ENCODE results near the gene CRYGB.
A peak's percentile ranks its signal among the peaks of the same experiment; 100 is the strongest.

Gene CRYGB

GRCh38 chr2:208146006-208146405, at the start of gene CRYGB:
CRYGB (minus strand) TSS chr2:208146158; CDS start chr2:208146120, 38 bp downstream.
- DNase-seq: no peak

GRCh38 chr2:208195531-208195930, 49.6 kb upstream of the CRYGB start:
- DNase-seq: no peak

- DNase-seq: no peak
These were observed 46.8 kb upstream of the CRYGB start for GRCh38 chr2:208192611-208193236.

- no peak for DNase-seq
These were observed 44.0 kb upstream of the CRYGB start, which contains the start of gene C2orf80 for GRCh38 chr2:208189810-208190503. C2orf80 (minus strand) TSS chr2:208190030; CDS start chr2:208186986, 3,044 bp downstream.

- no peak for DNase-seq
These were observed 43.3 kb upstream of the CRYGB start for GRCh38 chr2:208189069-208189809.

GRCh38 chr2:208186893-208187292, 40.9 kb upstream of the CRYGB start:
- DNase-seq: no peak

- DNase-seq: no peak
These were observed 40.5 kb upstream of the CRYGB start for GRCh38 chr2:208186465-208186864.

GRCh38 chr2:208183972-208184705, 38.2 kb upstream of the CRYGB start:
- no peak for DNase-seq

GRCh38 chr2:208183526-208183925, 37.6 kb upstream of the CRYGB start:
- DNase-seq: peak in 1 of 2 donors; percentile 15

- DNase-seq: no peak
These were observed 36.9 kb upstream of the CRYGB start for GRCh38 chr2:208182835-208183234.

GRCh38 chr2:208179028-208179609, 33.2 kb upstream of the CRYGB start:
- no peak for DNase-seq

GRCh38 chr2:208175840-208176153, 29.8 kb upstream of the CRYGB start:
- DNase-seq: no peak

- DNase-seq: peak; percentile 60 to 70
These were observed 29.3 kb upstream of the CRYGB start for GRCh38 chr2:208175069-208175839.

- DNase-seq: no peak
These were observed 28.2 kb upstream of the CRYGB start for GRCh38 chr2:208174144-208174543.

- DNase-seq: peak in 1 of 2 donors; percentile 37
These were observed 26.2 kb upstream of the CRYGB start for GRCh38 chr2:208172125-208172524.

GRCh38 chr2:208164951-208165755, 19.2 kb upstream of the CRYGB start:
- DNase-seq: no peak

- DNase-seq: no peak
These were observed 17.5 kb upstream of the CRYGB start, which contains the start of gene CRYGA for GRCh38 chr2:208163489-208163888. CRYGA (minus strand) TSS chr2:208163589; CDS start chr2:208163556, 33 bp downstream.

GRCh38 chr2:208156439-208156838, 10.5 kb upstream of the CRYGB start:
- no peak for DNase-seq

- DNase-seq: no peak
These were observed 7.2 kb upstream of the CRYGB start for GRCh38 chr2:208153156-208153555.

- no peak for DNase-seq
These were observed 5.0 kb upstream of the CRYGB start for GRCh38 chr2:208150956-208151355.

- no peak for DNase-seq
These were observed 4.1 kb upstream of the CRYGB start for GRCh38 chr2:208150094-208150493.
